MG63 (cell line): Measurements from ENCODE around the gene PROK2. TPM values are rescaled to one million over a fixed set of nuclear protein-coding genes. Genes with fewer than 3 reads are reported as not detected.
A peak's percentile ranks its signal among the peaks of the same experiment; 100 is the strongest.

ENCODE experiments used
- DNase-seq: peaks from one replicate; pipeline ENCODE4 v3.0.0-alpha.2; 2020
- H3K27me3 ChIP-seq: fragments of 250-450 bp; sonication (Bioruptor Pico); 2 replicates; pipeline ENCODE4 v1.5.1; 2020; ENCODE audit warnings: mild to moderate bottlenecking, moderate library complexity
- H3K36me3 ChIP-seq: fragments of 250-450 bp; sonication (Bioruptor Pico); 2 replicates; pipeline ENCODE4 v1.5.1; 2020; ENCODE audit warnings: mild to moderate bottlenecking, moderate library complexity
- H3K4me3 ChIP-seq: fragments of 250-450 bp; sonication (Bioruptor Pico); 2 replicates; pipeline ENCODE4 v1.5.1; 2020; ENCODE audit warnings: mild to moderate bottlenecking, moderate library complexity
- H3K9me3 ChIP-seq: fragments of 250-450 bp; sonication (Bioruptor Pico); 2 replicates; pipeline ENCODE4 v1.5.1; 2020; ENCODE audit warnings: mild to moderate bottlenecking, moderate library complexity
- total RNA-seq: library from RNA; depleted of rRNA; stranded (reverse); fragments of >200 nt; shearing (Covaris generic); gene quantifications from 2 replicates; pipeline ENCODE4 v1.2.3, GENCODE V29; 2014; ENCODE audit warnings: low replicate concordance

PROK2 gene
- total RNA-seq, 1 experiment from 2014 or later: not detected

GRCh38 chr3:71760140-71760539 is 24.8 kb downstream of the PROK2 start:
- H3K36me3 ChIP-seq: no peaks in the 10 kb centered on the region
- no peaks in the 10 kb centered on the region for H3K27me3 ChIP-seq

GRCh38 chr3:71759401-71759800 is 25.5 kb downstream of the PROK2 start:
- Histone ChIP-seq H3K27me3 (no peaks in the 10 kb centered on the region), H3K36me3 (no peaks in the 10 kb centered on the region), H3K9me3 (no peaks in the 10 kb centered on the region), H3K4me3 (no peak overlapping the region)
- DNase-seq: no peak

More at GRCh38 chr3:71760140-71760539, 24.8 kb downstream of the PROK2 start:
- Histone ChIP-seq H3K9me3 (no peaks in the 10 kb centered on the region), H3K4me3 (no peak overlapping the region)
- DNase-seq: no peak

GRCh38 chr3:71758091-71758490 is 26.9 kb downstream of the PROK2 start:
- H3K9me3 ChIP-seq: no peaks in the 10 kb centered on the region
- H3K27me3 ChIP-seq: no peaks in the 10 kb centered on the region
- DNase-seq: no peak
- no peaks in the 10 kb centered on the region for H3K36me3 ChIP-seq
- no peak overlapping the region for H3K4me3 ChIP-seq

GRCh38 chr3:71754610-71755253 is 30.2 kb downstream of the PROK2 start:
- H3K4me3 ChIP-seq: peak overlapping the region; percentile 37
- H3K36me3 ChIP-seq: no peaks in the 10 kb centered on the region
- no peaks in the 10 kb centered on the region for H3K9me3 ChIP-seq
- H3K27me3 ChIP-seq: no peaks in the 10 kb centered on the region
- no peak for DNase-seq

GRCh38 chr3:71753701-71754609 is 31.0 kb downstream of the PROK2 start, which contains the start of gene GPR27:
Gene GPR27 (plus strand): TSS chr3:71753855. CDS start chr3:71754050, 195 bp downstream.
- no peaks in the 10 kb centered on the region for H3K27me3 ChIP-seq
- DNase-seq: peak; percentile 32
- H3K4me3 ChIP-seq: peak within 1 kb of the TSS; percentile 37
- H3K36me3 ChIP-seq: no peaks in the 10 kb centered on the region
- no peaks in the 10 kb centered on the region for H3K9me3 ChIP-seq

- H3K9me3 ChIP-seq: no peaks in the 10 kb centered on the region
- DNase-seq: no peak
- H3K27me3 ChIP-seq: no peaks in the 10 kb centered on the region
- peak overlapping the region; percentile 37 for H3K4me3 ChIP-seq
- no peaks in the 10 kb centered on the region for H3K36me3 ChIP-seq
Measured at GRCh38 chr3:71752831-71753700, 31.9 kb downstream of the PROK2 start.

GRCh38 chr3:71751602-71752001 is 33.3 kb downstream of the PROK2 start:
- no peak for DNase-seq
- no peaks in the 10 kb centered on the region for H3K27me3 ChIP-seq
- no peaks in the 10 kb centered on the region for H3K9me3 ChIP-seq
- no peaks in the 10 kb centered on the region for H3K36me3 ChIP-seq
- H3K4me3 ChIP-seq: no peak overlapping the region

GRCh38 chr3:71744738-71745137 is 40.2 kb downstream of the PROK2 start:
- no peaks in the 10 kb centered on the region for H3K36me3 ChIP-seq
- no peaks in the 10 kb centered on the region for H3K27me3 ChIP-seq
- no peak overlapping the region for H3K4me3 ChIP-seq
- DNase-seq: no peak
- H3K9me3 ChIP-seq: peaks cover 5% of the 10 kb centered on the region; the same call in 1 of the 2 replicates

- no peaks in the 10 kb centered on the region for H3K27me3 ChIP-seq
- no peak overlapping the region for H3K4me3 ChIP-seq
- H3K9me3 ChIP-seq: peaks cover 5% of the 10 kb centered on the region; the same call in 1 of the 2 replicates
- H3K36me3 ChIP-seq: no peaks in the 10 kb centered on the region
- DNase-seq: no peak
Measured at GRCh38 chr3:71742621-71743020, 42.3 kb downstream of the PROK2 start.

- no peak for DNase-seq
- Histone ChIP-seq H3K9me3 (no peaks in the 10 kb centered on the region), H3K27me3 (no peaks in the 10 kb centered on the region), H3K36me3 (no peaks in the 10 kb centered on the region), H3K4me3 (no peak overlapping the region)
Measured at GRCh38 chr3:71734881-71735280, 50.1 kb downstream of the PROK2 start.

GRCh38 chr3:71733319-71733718 is 51.6 kb downstream of the PROK2 start:
- Histone ChIP-seq H3K9me3 (no peaks in the 10 kb centered on the region), H3K27me3 (no peaks in the 10 kb centered on the region), H3K4me3 (no peak overlapping the region), H3K36me3 (no peaks in the 10 kb centered on the region)
- no peak for DNase-seq

GRCh38 chr3:71732637-71733036 is 52.3 kb downstream of the PROK2 start:
- H3K27me3 ChIP-seq: no peaks in the 10 kb centered on the region
- no peaks in the 10 kb centered on the region for H3K9me3 ChIP-seq

GRCh38 chr3:71728632-71729342 is 56.2 kb downstream of the PROK2 start:
- Histone ChIP-seq H3K36me3 (no peaks in the 10 kb centered on the region), H3K4me3 (no peak overlapping the region), H3K27me3 (no peaks in the 10 kb centered on the region), H3K9me3 (no peaks in the 10 kb centered on the region)
- DNase-seq: no peak

More at GRCh38 chr3:71732637-71733036, 52.3 kb downstream of the PROK2 start:
- H3K36me3 ChIP-seq: no peaks in the 10 kb centered on the region
- no peak for DNase-seq
- H3K4me3 ChIP-seq: no peak overlapping the region

- Histone ChIP-seq H3K9me3 (no peaks in the 10 kb centered on the region), H3K27me3 (no peaks in the 10 kb centered on the region), H3K4me3 (no peak overlapping the region), H3K36me3 (no peaks in the 10 kb centered on the region)
- no peak for DNase-seq
Measured at GRCh38 chr3:71726146-71726545, 58.8 kb downstream of the PROK2 start.

- no peaks in the 10 kb centered on the region for H3K36me3 ChIP-seq
- H3K9me3 ChIP-seq: no peaks in the 10 kb centered on the region
- no peaks in the 10 kb centered on the region for H3K27me3 ChIP-seq
- peak within 1 kb of the TSS; percentile 53 for H3K4me3 ChIP-seq
- DNase-seq: no peak
Measured at GRCh38 chr3:71725271-71725991, 59.5 kb downstream of the PROK2 start, which contains the start of gene EIF4E3. Gene EIF4E3 (minus strand): TSS chr3:71725402. CDS start chr3:71725367, 35 bp downstream.
